GM23338 (cell line): Measurements from ENCODE around the gene USH2A. TPM values are rescaled to one million over a fixed set of nuclear protein-coding genes. Genes with fewer than 3 reads are reported as not detected.

ENCODE experiments used
- ATAC-seq: fragments of 200-7000 bp; cut with Tn5 transposase; 3 replicates; pipeline ENCODE4 v1.9.1; 2020
- DNase-seq: peaks from one replicate; pipeline ENCODE4 v3.0.0-alpha.2; 2015; ENCODE audit warnings: low spot score
- H2AFZ ChIP-seq: fragments of 200-600 bp; sonication (generic); 2 replicates; pipeline ENCODE4 v1.8.0; 2016; ENCODE audit warnings: antibody characterized with exemption, mild to moderate bottlenecking, moderate library complexity
- H3F3A ChIP-seq: fragments of 200-600 bp; sonication (generic); replicated peaks from 2 replicates; pipeline ENCODE4 v1.8.0; 2017; ENCODE audit warnings: antibody characterized with exemption, mixed run types, low read depth
- H3K27ac ChIP-seq: fragments of 200-600 bp; sonication (generic); 2 replicates; pipeline ENCODE4 v1.6.1; 2016; ENCODE audit warnings: low read depth
- H3K27me3 ChIP-seq: fragments of 200-600 bp; sonication (generic); 2 replicates; pipeline ENCODE4 v1.8.0; 2016; ENCODE audit warnings: mild to moderate bottlenecking, mixed run types, moderate library complexity; ENCODE audit not compliant: insufficient read depth
- H3K36me3 ChIP-seq: fragments of 200-600 bp; sonication (generic); 2 replicates; pipeline ENCODE4 v1.8.0; 2016; ENCODE audit warnings: mild to moderate bottlenecking; ENCODE audit not compliant: insufficient read depth
- H3K4me1 ChIP-seq: fragments of 200-600 bp; sonication (generic); 2 replicates; pipeline ENCODE4 v1.8.0; 2016; ENCODE audit warnings: mild to moderate bottlenecking, moderate library complexity; ENCODE audit not compliant: insufficient read depth
- H3K4me2 ChIP-seq: fragments of 200-600 bp; sonication (generic); 2 replicates; pipeline ENCODE4 v1.7.1; 2017; ENCODE audit warnings: mixed run types
- H3K4me3 ChIP-seq: fragments of 200-600 bp; sonication (generic); 2 replicates; pipeline ENCODE4 v1.6.1; 2016; ENCODE audit warnings: mixed run types
- H3K79me2 ChIP-seq: fragments of 200-600 bp; sonication (generic); replicated peaks from 2 replicates; pipeline ENCODE4 v1.8.0; 2017; ENCODE audit warnings: mild to moderate bottlenecking; ENCODE audit not compliant: insufficient read depth
- H3K9me2 ChIP-seq: fragments of 200-600 bp; sonication (generic); 2 replicates; pipeline ENCODE4 v1.8.0; 2017; ENCODE audit not compliant: insufficient read depth
- H4K20me1 ChIP-seq: fragments of 200-600 bp; sonication (generic); replicated peaks from 2 replicates; pipeline ENCODE4 v1.8.0; 2017; ENCODE audit warnings: mild to moderate bottlenecking; ENCODE audit not compliant: insufficient read depth
- H3K27ac Mint-ChIP-seq: 2 replicates; pipeline ENCODE4 v1.8.0; 2020; ENCODE audit warnings: inconsistent platforms, mild to moderate bottlenecking, moderate library complexity, mixed read lengths
- H3K27me3 Mint-ChIP-seq: 3 replicates; pipeline ENCODE4 v1.8.0; 2022; ENCODE audit warnings: low read depth, mild to moderate bottlenecking, moderate library complexity, mixed read lengths, inconsistent platforms; ENCODE audit not compliant: insufficient read depth, poor library complexity
- H3K36me3 Mint-ChIP-seq: 3 replicates; pipeline ENCODE4 v1.8.0; 2021; ENCODE audit warnings: low read depth, mild to moderate bottlenecking, inconsistent platforms, moderate library complexity, mixed read lengths
- H3K4me1 Mint-ChIP-seq: 3 replicates; pipeline ENCODE4 v1.8.0; 2020; ENCODE audit warnings: mild to moderate bottlenecking, inconsistent platforms, mixed read lengths
- H3K4me3 Mint-ChIP-seq: 3 replicates; pipeline ENCODE4 v1.8.0; 2021; ENCODE audit warnings: moderate library complexity, mild to moderate bottlenecking, inconsistent platforms, mixed read lengths
- H3K9me3 Mint-ChIP-seq: 3 replicates; pipeline ENCODE4 v1.8.0; 2020; ENCODE audit warnings: moderate library complexity, mild to moderate bottlenecking, inconsistent platforms, mixed read lengths
- CREB1 ChIP-seq: fragments of 250-450 bp; sonication (Bioruptor Pico); IDR thresholded peaks from 2 replicates; pipeline ENCODE4 v1.5.0; 2020; ENCODE audit warnings: low read depth, mild to moderate bottlenecking, moderate library complexity
- CTCF ChIP-seq, 2 experiments: fragments of 200-600 bp in 1 of 2; sonication (generic) in 1 of 2; conservative IDR thresholded peaks; 2 replicates each; pipeline versions ENCODE4 v1.5.1 to v1.6.1; 2016 to 2017; ENCODE audit warnings: antibody characterized with exemption in 2 of 2, low read depth in 2 of 2, mild to moderate bottlenecking in 2 of 2, moderate library complexity in 1 of 2
- EZH2phosphoT487 ChIP-seq: fragments of 200-600 bp; sonication (generic); IDR thresholded peaks from one replicate; pipeline ENCODE4 v1.8.1; 2018; ENCODE audit warnings: antibody characterized with exemption; ENCODE audit not compliant: unreplicated experiment
- JUNB ChIP-seq: IDR thresholded peaks from one replicate; pipeline ENCODE4 v1.6.1; 2016; ENCODE audit warnings: antibody characterized with exemption; ENCODE audit not compliant: unreplicated experiment
- NANOG ChIP-seq: IDR thresholded peaks from 2 replicates; pipeline ENCODE4 v1.6.1; 2016; ENCODE audit warnings: antibody characterized with exemption, borderline replicate concordance
- POLR2AphosphoS5 ChIP-seq: IDR thresholded peaks from 2 replicates; pipeline ENCODE4 v1.6.1; 2016; ENCODE audit warnings: antibody characterized with exemption, low read depth
- REST ChIP-seq: IDR thresholded peaks from one replicate; pipeline ENCODE4 v1.6.1; 2018; ENCODE audit warnings: antibody characterized with exemption; ENCODE audit not compliant: unreplicated experiment
- ZNF114 ChIP-seq: fragments of 250-450 bp; sonication (Bioruptor Pico); IDR thresholded peaks from 2 replicates; pipeline ENCODE4 v1.5.0; 2020; ENCODE audit warnings: mild to moderate bottlenecking, moderate library complexity
- ZNF331 ChIP-seq: fragments of 250-450 bp; sonication (Bioruptor Pico); IDR thresholded peaks from 2 replicates; pipeline ENCODE4 v1.5.0; 2020; ENCODE audit warnings: low read depth, mild to moderate bottlenecking, moderate library complexity
- polyA plus RNA-seq: library from polyadenylated mRNA; unstranded; fragments of >200 nt; fragmentation: Nextera tagmentation; extraction: Ambion mirVana; gene quantifications from 2 replicates; pipeline ENCODE4 v1.2.1, GENCODE V29; 2016
- total RNA-seq: library from RNA; depleted of rRNA; stranded (reverse); fragments of >200 nt; shearing (Covaris generic); gene quantifications from 2 replicates; pipeline ENCODE4 v1.2.3, GENCODE V29; 2014
- TF ChIP-seq, protein P1 (sequence below): IDR thresholded peaks from 2 replicates; pipeline ENCODE4 v1.6.1; 2016; ENCODE audit warnings: antibody characterized with exemption

Gene USH2A
- total and polyA plus RNA-seq, 2 experiments from 2014 or later: 0.03 TPM

GRCh38 chr1:215608646-215609045 lies 814.6 kb downstream of the USH2A start:
- H3K4me3 Mint-ChIP-seq: no peak overlapping the region
- no peaks in the 10 kb centered on the region for H3K27me3 ChIP-seq
- no peak for TF ChIP-seq CREB1 (CRISPR knock-in tag)
- no peak for TF ChIP-seq NANOG
- TF ChIP-seq, protein P1, sequence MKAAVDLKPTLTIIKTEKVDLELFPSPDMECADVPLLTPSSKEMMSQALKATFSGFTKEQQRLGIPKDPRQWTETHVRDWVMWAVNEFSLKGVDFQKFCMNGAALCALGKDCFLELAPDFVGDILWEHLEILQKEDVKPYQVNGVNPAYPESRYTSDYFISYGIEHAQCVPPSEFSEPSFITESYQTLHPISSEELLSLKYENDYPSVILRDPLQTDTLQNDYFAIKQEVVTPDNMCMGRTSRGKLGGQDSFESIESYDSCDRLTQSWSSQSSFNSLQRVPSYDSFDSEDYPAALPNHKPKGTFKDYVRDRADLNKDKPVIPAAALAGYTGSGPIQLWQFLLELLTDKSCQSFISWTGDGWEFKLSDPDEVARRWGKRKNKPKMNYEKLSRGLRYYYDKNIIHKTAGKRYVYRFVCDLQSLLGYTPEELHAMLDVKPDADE: no peak
- TF ChIP-seq EZH2phosphoT487: no peak
- TF ChIP-seq POLR2AphosphoS5: no peak
- H3K79me2 ChIP-seq: peaks cover 13% of the 10 kb centered on the region
- no peaks in the 10 kb centered on the region for H3K9me3 Mint-ChIP-seq
- peaks cover 35% of the 10 kb centered on the region for H3K36me3 Mint-ChIP-seq
- H3K4me1 ChIP-seq: peaks cover 8% of the 10 kb centered on the region; the same call in 1 of the 2 replicates
- no peaks in the 10 kb centered on the region; the same call in 1 of the 2 replicates for H4K20me1 ChIP-seq
- H3K4me1 Mint-ChIP-seq: peaks cover 8% of the 10 kb centered on the region; the same call in 2 of the 3 replicates
- H3K9me2 ChIP-seq: no peaks in the 10 kb centered on the region
- ATAC-seq: no peak
- H3K4me3 ChIP-seq: no peak overlapping the region
- no peaks in the 10 kb centered on the region for H3F3A ChIP-seq
- no peak overlapping the region for H3K27ac Mint-ChIP-seq
- no peak overlapping the region for H3K4me2 ChIP-seq
- DNase-seq: no peak
- no peak overlapping the region for H3K27ac ChIP-seq
- no peak overlapping the region for H2AFZ ChIP-seq
- H3K27me3 Mint-ChIP-seq: no peaks in the 10 kb centered on the region
- H3K36me3 ChIP-seq: peaks cover 21% of the 10 kb centered on the region; the same call in 1 of the 2 replicates

- ATAC-seq (no peak), DNase-seq (no peak)
- H3K36me3 Mint-ChIP-seq: peaks cover 23% of the 10 kb centered on the region
- no peaks in the 10 kb centered on the region for H3K9me3 Mint-ChIP-seq
- Histone ChIP-seq H3K9me2 (no peaks in the 10 kb centered on the region), H2AFZ (no peak overlapping the region), H3K27ac (no peak overlapping the region), H3K4me1 (peaks cover 8% of the 10 kb centered on the region; the same call in 1 of the 2 replicates), H4K20me1 (no peaks in the 10 kb centered on the region; the same call in 1 of the 2 replicates), H3F3A (no peaks in the 10 kb centered on the region), H3K79me2 (0 out of 2 replicates have a peak, but pooled peaks cover under 1% of the 10 kb centered on the region), H3K36me3 (peaks cover 14% of the 10 kb centered on the region; the same call in 1 of the 2 replicates), H3K27me3 (no peaks in the 10 kb centered on the region), H3K4me3 (no peak overlapping the region), H3K4me2 (no peak overlapping the region)
- H3K27me3 Mint-ChIP-seq: no peaks in the 10 kb centered on the region
- H3K4me1 Mint-ChIP-seq: peaks cover 8% of the 10 kb centered on the region; the same call in 2 of the 3 replicates
- no peak overlapping the region for H3K4me3 Mint-ChIP-seq
- H3K27ac Mint-ChIP-seq: no peak overlapping the region
- TF ChIP-seq ZNF114 (CRISPR knock-in tag): no peak
- TF ChIP-seq REST: no peak
- no peak for TF ChIP-seq NANOG
- no peak for TF ChIP-seq JUNB
- TF ChIP-seq ZNF331: no peak
- TF ChIP-seq, protein P1: no peak
- TF ChIP-seq CTCF (conservative IDR thresholded peaks at IDR 0.05; ENCODE audit: low read depth in 2 of 2): no peak
Observed at GRCh38 chr1:215607412-215607811, 815.8 kb downstream of the USH2A start.
